HepG2 (cell line): ENCODE measurements around the gene STK32C. TPM values are rescaled to one million over a fixed set of nuclear protein-coding genes. Genes with fewer than 3 reads are reported as not detected.

Source experiments
- ATAC-seq: fragments of 200-7000 bp; cut with Tn5 transposase; 3 replicates; pipeline ENCODE4 v1.9.1; 2020; ENCODE audit warnings: mild to moderate bottlenecking, moderate library complexity
- BruUV-seq: library from RNA; stranded (reverse); fragments of 400-500 nt; replicated peaks from 2 replicates; lab custom pipeline; 2021; lab: Mats Ljungman, UMichigan
- CTCF ChIA-PET: fragments of 300-600 bp; formaldehyde crosslinking; extraction: SDS; loops from one replicate; lab custom pipeline; 2021; ENCODE audit warnings: low total read pairs, inconsistent platforms, low intra/inter-chr PET ratio; lab: Yijun Ruan, JAX
- POLR2A ChIA-PET: fragments of 350-600 bp; sonication (Branson Sonifier 250); formaldehyde crosslinking; loops from one replicate; lab custom pipeline; 2020; ENCODE audit warnings: antibody characterized with exemption, inconsistent platforms; lab: Yijun Ruan, JAX
- DNase-seq: peaks from one replicate; pipeline ENCODE4 v3.0.0-alpha.2; 2015; ENCODE audit warnings: low spot score
- FAIRE-seq: peaks from 3 replicates; lab custom pipeline; 2011; peaks lifted over from hg19 to GRCh38; lab: Jason Lieb, UNC
- H2AFZ ChIP-seq: one replicate; pipeline ENCODE4 v1.6.1; 2011; ENCODE audit warnings: low read length, inconsistent platforms
- H3K27ac ChIP-seq: fragments of 300-600 bp; 3 replicates; pipeline ENCODE4 v1.8.0; 2011; ENCODE audit warnings: mixed run types, mild to moderate bottlenecking, mixed read lengths, low read length, inconsistent platforms; ENCODE audit not compliant: insufficient read depth; ENCODE audit errors: extremely low read length
- H3K27me3 ChIP-seq, 2 experiments: fragments of 200-600 bp in 1 of 2; 2 replicates in 1 of 2; 3 replicates in 1 of 2; pipeline versions ENCODE4 v1.6.0 to v1.8.0; 2011; ENCODE audit warnings: low read length in 2 of 2, mild to moderate bottlenecking in 2 of 2, moderate library complexity in 2 of 2, inconsistent platforms in 1 of 2; ENCODE audit not compliant: insufficient read depth in 2 of 2, control insufficient read depth in 1 of 2
- H3K36me3 ChIP-seq, 2 experiments: fragments of 200-600 bp in 1 of 2; replicated peaks in 1 of 2; 2 replicates in 1 of 2; 3 replicates in 1 of 2; pipeline versions ENCODE4 v1.5.1 to v1.8.0; 2011; ENCODE audit warnings: low read length in 2 of 2, inconsistent platforms in 1 of 2; ENCODE audit not compliant: insufficient read depth in 2 of 2, control insufficient read depth in 1 of 2
- H3K4me1 ChIP-seq: 2 replicates; pipeline ENCODE4 v1.5.1; 2012; ENCODE audit warnings: low read length, inconsistent platforms; ENCODE audit not compliant: insufficient read depth
- H3K4me2 ChIP-seq: 2 replicates; pipeline ENCODE4 v1.6.0; 2011; ENCODE audit warnings: low read depth, low read length, inconsistent platforms
- H3K4me3 ChIP-seq, 3 experiments: fragments of 200-600 bp in 1 of 3; sonication (generic), shearing (Covaris generic) in 1 of 3; replicated peaks in 1 of 3; 2 replicates each; pipeline ENCODE4 v1.5.1; 2011 to 2016; ENCODE audit warnings: low read length in 3 of 3, inconsistent platforms in 2 of 3, low read depth in 2 of 3, mild to moderate bottlenecking in 2 of 3, control low read depth in 1 of 3, mixed read lengths in 1 of 3; ENCODE audit not compliant: insufficient read depth in 1 of 3
- H3K79me2 ChIP-seq: one replicate; pipeline ENCODE4 v1.6.1; 2011; ENCODE audit warnings: low read length, inconsistent platforms; ENCODE audit not compliant: insufficient read depth
- H3K9ac ChIP-seq: 2 replicates; pipeline ENCODE4 v1.6.0; 2011; ENCODE audit warnings: mild to moderate bottlenecking, low read depth, low read length, inconsistent platforms; ENCODE audit not compliant: insufficient read depth
- H3K9me3 ChIP-seq: 2 replicates; pipeline ENCODE4 v1.5.1; 2012; ENCODE audit warnings: mild to moderate bottlenecking, low read length
- H4K20me1 ChIP-seq: 2 replicates; pipeline ENCODE4 v1.6.0; 2011; ENCODE audit warnings: inconsistent platforms, mild to moderate bottlenecking, low read length, moderate library complexity; ENCODE audit not compliant: insufficient read depth
- ATRX ChIP-seq: sonication (generic); formaldehyde crosslinking; IDR thresholded peaks from 2 replicates; pipeline ENCODE4 v1.4.0; 2020; ENCODE audit warnings: missing genetic modification reagents, borderline replicate concordance
- CEBPG ChIP-seq: IDR thresholded peaks from 2 replicates; pipeline ENCODE4 v1.6.1; 2016
- CHD2 ChIP-seq: IDR thresholded peaks from 2 replicates; pipeline ENCODE4 v1.6.1; 2011; ENCODE audit warnings: low read depth, low read length, improper control_type of control experiment
- FOXA1 ChIP-seq, 2 experiments: fragments of 450-650 bp in 1 of 2; sonication (generic) in 1 of 2; formaldehyde crosslinking in 1 of 2; IDR thresholded peaks; 2 replicates each; pipeline versions ENCODE4 v1.4.0 to v1.6.1; 2016 to 2020; ENCODE audit warnings: missing genetic modification reagents in 1 of 2
- MZF1 ChIP-seq: sonication (generic); formaldehyde crosslinking; IDR thresholded peaks from 2 replicates; pipeline ENCODE4 v1.8.1; 2023; ENCODE audit warnings: mild to moderate bottlenecking, missing genetic modification reagents, borderline replicate concordance
- POLR2A ChIP-seq, 2 experiments: IDR thresholded peaks; 2 replicates each; pipeline ENCODE4 v1.6.1; 2011; ENCODE audit warnings: low read depth in 2 of 2, low read length in 2 of 2, mild to moderate bottlenecking in 1 of 2, moderate library complexity in 1 of 2; ENCODE audit not compliant: insufficient read depth in 1 of 2
- POLR2AphosphoS5 ChIP-seq: IDR thresholded peaks from 2 replicates; pipeline ENCODE4 v1.6.1; 2012; ENCODE audit warnings: low read depth, low read length
- SETDB1 ChIP-seq: sonication (generic); formaldehyde crosslinking; IDR thresholded peaks from 2 replicates; pipeline ENCODE4 v1.5.1; 2020; ENCODE audit warnings: missing genetic modification reagents, mild to moderate bottlenecking, borderline replicate concordance
- WGBS: methylation state at CpG from one replicate; pipeline ENCODE4 v1.1.6; 2017; ENCODE audit warnings: low lambda C conversion rate; 5-methylcytosine and 5-hydroxymethylcytosine counted together
- in situ Hi-C: cut with HindIII; loops from 2 replicates; pipeline ENCODE4 v1.10.0; 2017; ENCODE audit warnings: low pct_unique_long_range_greater_than_20kb; ENCODE audit not compliant: extremely low pct_ligation_motif_present
- intact Hi-C: fragments of 100-400 bp; cut with micrococcal nuclease; formaldehyde crosslinking; loops from one replicate; pipeline ENCODE4 v1.10.0; 2022; ENCODE audit not compliant: unreplicated experiment
- polyA plus RNA-seq, 8 experiments: library from polyadenylated mRNA; depleted of rRNA in 3 of 8; stranded (reverse) in 7 of 8; unstranded in 1 of 8; fragments of >200 nt; fragmentation: Illumina TruSeq in 4 of 8; extraction: Trizol in 4 of 8; gene quantifications; 2 replicates each; pipeline versions ENCODE4 v1.2.1 to v1.2.3, GENCODE V29; 2011 to 2016; ENCODE audit warnings: low read depth in 4 of 8, missing spikeins in 1 of 8, mixed read lengths in 1 of 8; ENCODE audit not compliant: insufficient read depth in 1 of 8
- total RNA-seq, 5 experiments: library from RNA; depleted of rRNA; stranded (reverse); fragments of >200 nt; fragmentation: Illumina TruSeq; extraction: Trizol; gene quantifications; 2 replicates each; pipeline ENCODE4 v1.2.3, GENCODE V29; 2016; ENCODE audit warnings: low read depth in 1 of 5
- TF ChIP-seq, protein P1 (sequence below): sonication (generic); formaldehyde crosslinking; IDR thresholded peaks from 2 replicates; pipeline ENCODE4 v1.4.0; 2020; ENCODE audit warnings: mild to moderate bottlenecking, missing genetic modification reagents
- TF ChIP-seq, protein P2 (sequence below): sonication (generic); formaldehyde crosslinking; IDR thresholded peaks from 2 replicates; pipeline ENCODE4 v1.4.0; 2020; ENCODE audit warnings: missing genetic modification reagents

The STK32C gene
- total and polyA plus RNA-seq, 2 of the 13 experiments (the other 11 are each of a cell fraction or from before 2014, with no cell fraction given): 10.9 to 19.4 TPM

DNA sequence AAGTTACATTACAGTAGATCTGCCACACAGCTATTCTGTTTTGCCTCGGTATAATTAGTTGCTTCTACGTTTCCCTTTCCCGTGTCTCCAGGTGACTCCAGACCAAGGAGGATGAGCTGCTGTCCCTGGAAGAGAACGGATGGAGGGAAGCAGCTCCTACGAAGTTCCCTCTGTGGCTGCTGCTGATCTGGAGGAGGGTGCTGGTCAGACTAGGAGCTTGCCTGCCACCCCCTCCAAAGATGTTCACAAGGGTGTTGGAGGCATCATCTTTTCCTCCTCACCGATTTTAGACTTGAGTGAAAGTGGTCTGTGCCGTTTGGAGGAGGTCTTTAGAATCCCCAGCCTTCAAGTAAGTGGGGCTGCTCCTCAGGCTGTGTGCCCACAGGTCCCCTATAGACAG lies 25.6 kb upstream of the STK32C start:
- Histone ChIP-seq H3K27ac (no peak overlapping the region), H3K4me1 (peaks cover 39% of the 10 kb centered on the region), H3K9me3 (no peaks in the 10 kb centered on the region), H3K9ac (no peak overlapping the region), H3K27me3 (no peaks in the 10 kb centered on the region; a peak in 1 of 5 replicates), H3K4me3 (no peak overlapping the region), H2AFZ (no peak overlapping the region), H4K20me1 (no peaks in the 10 kb centered on the region; the same call in 1 of the 2 replicates), H3K36me3 (peaks cover 0 to 1% of the 10 kb centered on the region in 2 experiments; a peak in 1 of 5 replicates), H3K4me2 (no peak overlapping the region), H3K79me2 (peaks cover 30% of the 10 kb centered on the region)
- in situ Hi-C loops (no loop called here), intact Hi-C loops (no loop called here)
- ChIA-PET CTCF (no interaction called here), POLR2A (no interaction called here)
- ATAC-seq (no peak), DNase-seq (no peak), FAIRE-seq (no peak)
- 94% methylated on average over 7 of the region's 7 CpGs for WGBS
- no peak for TF ChIP-seq POLR2AphosphoS5
- TF ChIP-seq SETDB1 (CRISPR knock-in tag): no peak
- TF ChIP-seq FOXA1 (IDR thresholded peaks at IDR 0.05): no peak
- TF ChIP-seq FOXA1 (CRISPR knock-in tag; IDR thresholded peaks at IDR 0.05): no peak
- TF ChIP-seq, protein P1, sequence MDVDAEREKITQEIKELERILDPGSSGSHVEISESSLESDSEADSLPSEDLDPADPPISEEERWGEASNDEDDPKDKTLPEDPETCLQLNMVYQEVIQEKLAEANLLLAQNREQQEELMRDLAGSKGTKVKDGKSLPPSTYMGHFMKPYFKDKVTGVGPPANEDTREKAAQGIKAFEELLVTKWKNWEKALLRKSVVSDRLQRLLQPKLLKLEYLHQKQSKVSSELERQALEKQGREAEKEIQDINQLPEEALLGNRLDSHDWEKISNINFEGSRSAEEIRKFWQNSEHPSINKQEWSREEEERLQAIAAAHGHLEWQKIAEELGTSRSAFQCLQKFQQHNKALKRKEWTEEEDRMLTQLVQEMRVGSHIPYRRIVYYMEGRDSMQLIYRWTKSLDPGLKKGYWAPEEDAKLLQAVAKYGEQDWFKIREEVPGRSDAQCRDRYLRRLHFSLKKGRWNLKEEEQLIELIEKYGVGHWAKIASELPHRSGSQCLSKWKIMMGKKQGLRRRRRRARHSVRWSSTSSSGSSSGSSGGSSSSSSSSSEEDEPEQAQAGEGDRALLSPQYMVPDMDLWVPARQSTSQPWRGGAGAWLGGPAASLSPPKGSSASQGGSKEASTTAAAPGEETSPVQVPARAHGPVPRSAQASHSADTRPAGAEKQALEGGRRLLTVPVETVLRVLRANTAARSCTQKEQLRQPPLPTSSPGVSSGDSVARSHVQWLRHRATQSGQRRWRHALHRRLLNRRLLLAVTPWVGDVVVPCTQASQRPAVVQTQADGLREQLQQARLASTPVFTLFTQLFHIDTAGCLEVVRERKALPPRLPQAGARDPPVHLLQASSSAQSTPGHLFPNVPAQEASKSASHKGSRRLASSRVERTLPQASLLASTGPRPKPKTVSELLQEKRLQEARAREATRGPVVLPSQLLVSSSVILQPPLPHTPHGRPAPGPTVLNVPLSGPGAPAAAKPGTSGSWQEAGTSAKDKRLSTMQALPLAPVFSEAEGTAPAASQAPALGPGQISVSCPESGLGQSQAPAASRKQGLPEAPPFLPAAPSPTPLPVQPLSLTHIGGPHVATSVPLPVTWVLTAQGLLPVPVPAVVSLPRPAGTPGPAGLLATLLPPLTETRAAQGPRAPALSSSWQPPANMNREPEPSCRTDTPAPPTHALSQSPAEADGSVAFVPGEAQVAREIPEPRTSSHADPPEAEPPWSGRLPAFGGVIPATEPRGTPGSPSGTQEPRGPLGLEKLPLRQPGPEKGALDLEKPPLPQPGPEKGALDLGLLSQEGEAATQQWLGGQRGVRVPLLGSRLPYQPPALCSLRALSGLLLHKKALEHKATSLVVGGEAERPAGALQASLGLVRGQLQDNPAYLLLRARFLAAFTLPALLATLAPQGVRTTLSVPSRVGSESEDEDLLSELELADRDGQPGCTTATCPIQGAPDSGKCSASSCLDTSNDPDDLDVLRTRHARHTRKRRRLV (CRISPR knock-in tag): no peak
- no peak for TF ChIP-seq ATRX (CRISPR knock-in tag)
- TF ChIP-seq, protein P2, sequence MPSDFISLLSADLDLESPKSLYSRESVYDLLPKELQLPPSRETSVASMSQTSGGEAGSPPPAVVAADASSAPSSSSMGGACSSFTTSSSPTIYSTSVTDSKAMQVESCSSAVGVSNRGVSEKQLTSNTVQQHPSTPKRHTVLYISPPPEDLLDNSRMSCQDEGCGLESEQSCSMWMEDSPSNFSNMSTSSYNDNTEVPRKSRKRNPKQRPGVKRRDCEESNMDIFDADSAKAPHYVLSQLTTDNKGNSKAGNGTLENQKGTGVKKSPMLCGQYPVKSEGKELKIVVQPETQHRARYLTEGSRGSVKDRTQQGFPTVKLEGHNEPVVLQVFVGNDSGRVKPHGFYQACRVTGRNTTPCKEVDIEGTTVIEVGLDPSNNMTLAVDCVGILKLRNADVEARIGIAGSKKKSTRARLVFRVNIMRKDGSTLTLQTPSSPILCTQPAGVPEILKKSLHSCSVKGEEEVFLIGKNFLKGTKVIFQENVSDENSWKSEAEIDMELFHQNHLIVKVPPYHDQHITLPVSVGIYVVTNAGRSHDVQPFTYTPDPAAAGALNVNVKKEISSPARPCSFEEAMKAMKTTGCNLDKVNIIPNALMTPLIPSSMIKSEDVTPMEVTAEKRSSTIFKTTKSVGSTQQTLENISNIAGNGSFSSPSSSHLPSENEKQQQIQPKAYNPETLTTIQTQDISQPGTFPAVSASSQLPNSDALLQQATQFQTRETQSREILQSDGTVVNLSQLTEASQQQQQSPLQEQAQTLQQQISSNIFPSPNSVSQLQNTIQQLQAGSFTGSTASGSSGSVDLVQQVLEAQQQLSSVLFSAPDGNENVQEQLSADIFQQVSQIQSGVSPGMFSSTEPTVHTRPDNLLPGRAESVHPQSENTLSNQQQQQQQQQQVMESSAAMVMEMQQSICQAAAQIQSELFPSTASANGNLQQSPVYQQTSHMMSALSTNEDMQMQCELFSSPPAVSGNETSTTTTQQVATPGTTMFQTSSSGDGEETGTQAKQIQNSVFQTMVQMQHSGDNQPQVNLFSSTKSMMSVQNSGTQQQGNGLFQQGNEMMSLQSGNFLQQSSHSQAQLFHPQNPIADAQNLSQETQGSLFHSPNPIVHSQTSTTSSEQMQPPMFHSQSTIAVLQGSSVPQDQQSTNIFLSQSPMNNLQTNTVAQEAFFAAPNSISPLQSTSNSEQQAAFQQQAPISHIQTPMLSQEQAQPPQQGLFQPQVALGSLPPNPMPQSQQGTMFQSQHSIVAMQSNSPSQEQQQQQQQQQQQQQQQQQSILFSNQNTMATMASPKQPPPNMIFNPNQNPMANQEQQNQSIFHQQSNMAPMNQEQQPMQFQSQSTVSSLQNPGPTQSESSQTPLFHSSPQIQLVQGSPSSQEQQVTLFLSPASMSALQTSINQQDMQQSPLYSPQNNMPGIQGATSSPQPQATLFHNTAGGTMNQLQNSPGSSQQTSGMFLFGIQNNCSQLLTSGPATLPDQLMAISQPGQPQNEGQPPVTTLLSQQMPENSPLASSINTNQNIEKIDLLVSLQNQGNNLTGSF: no peak
- TF ChIP-seq CEBPG (CRISPR knock-in tag): no peak
- TF ChIP-seq POLR2A (IDR thresholded peaks at IDR 0.05; ENCODE audit: insufficient read depth in 1 of 2, low read depth in 2 of 2, low read length in 2 of 2): no peak
- TF ChIP-seq MZF1: no peak
- no peak for TF ChIP-seq CHD2
- BruUV-seq: no TSS peak
